Eye (tissue), 1 donor: ENCODE results near the gene EPS15.
"Not testable (repeated sequence)": the region's sequence is repeated elsewhere in the genome, so short reads cannot be mapped to it uniquely, and the experiment has no call there.

Source experiments
- DNase-seq: peaks from one replicate; pipeline ENCODE4 v3.0.0-alpha.2; 2015

Gene EPS15

GRCh38 chr1:51514733-51515132 is 4.3 kb downstream of the EPS15 start:
- no peak for DNase-seq

GRCh38 chr1:51512606-51513005 is 6.5 kb downstream of the EPS15 start:
- no peak for DNase-seq

- no peak for DNase-seq
These were observed 6.9 kb downstream of the EPS15 start for GRCh38 chr1:51512120-51512519.

- DNase-seq: no peak
These were observed 9.3 kb downstream of the EPS15 start for GRCh38 chr1:51509773-51510172.

GRCh38 chr1:51506537-51506936 is 12.5 kb downstream of the EPS15 start:
- DNase-seq: peak; percentile 71

- DNase-seq: no peak
These were observed 14.1 kb downstream of the EPS15 start for GRCh38 chr1:51504806-51505525.

GRCh38 chr1:51501218-51501630 is 17.8 kb downstream of the EPS15 start:
- not testable (repeated sequence) for DNase-seq

GRCh38 chr1:51499694-51500093 is 19.4 kb downstream of the EPS15 start:
- no peak for DNase-seq

- DNase-seq: no peak
These were observed 20.1 kb downstream of the EPS15 start for GRCh38 chr1:51498924-51499323.

GRCh38 chr1:51497340-51497739 is 21.7 kb downstream of the EPS15 start:
- DNase-seq: no peak

GRCh38 chr1:51494138-51494830 is 24.8 kb downstream of the EPS15 start:
- DNase-seq: no peak

GRCh38 chr1:51491166-51491981 is 27.7 kb downstream of the EPS15 start:
- no peak for DNase-seq

- DNase-seq: no peak
These were observed 29.6 kb downstream of the EPS15 start for GRCh38 chr1:51489472-51489871.

- DNase-seq: peak; percentile 28
These were observed 30.6 kb downstream of the EPS15 start for GRCh38 chr1:51488372-51489050.

GRCh38 chr1:51487628-51488027 is 31.4 kb downstream of the EPS15 start:
- no peak for DNase-seq

- DNase-seq: no peak
These were observed 34.5 kb downstream of the EPS15 start for GRCh38 chr1:51484591-51484990.

- DNase-seq: no peak
These were observed 36.2 kb downstream of the EPS15 start for GRCh38 chr1:51482881-51483280.

GRCh38 chr1:51474832-51475620 is 44.0 kb downstream of the EPS15 start:
- DNase-seq: not testable (repeated sequence)

- no peak for DNase-seq
These were observed 45.5 kb downstream of the EPS15 start for GRCh38 chr1:51473331-51474115.

- DNase-seq: no peak
These were observed 46.7 kb downstream of the EPS15 start for GRCh38 chr1:51472359-51472758.

- no peak for DNase-seq
These were observed 49.5 kb downstream of the EPS15 start for GRCh38 chr1:51469518-51469917.
